OCI-LY1 (cell line): ENCODE results near the gene MYMK.

Experiments used
- EZH2 ChIP-seq: fragments of 200-600 bp; sonication (generic), shearing (Covaris generic); IDR thresholded peaks from 2 replicates; pipeline ENCODE4 v1.8.0; 2017; ENCODE audit warnings: borderline replicate concordance, mixed run types, mild to moderate bottlenecking, antibody characterized with exemption, low read length, moderate library complexity, mixed read lengths
- TF ChIP-seq, protein P1 (sequence below): fragments of 200-600 bp; sonication (generic), shearing (Covaris generic); IDR thresholded peaks from 2 replicates; pipeline ENCODE4 v1.5.1; 2017; ENCODE audit warnings: mild to moderate bottlenecking, antibody characterized with exemption, low read length, moderate library complexity, mixed read lengths

- TF ChIP-seq, protein P1, sequence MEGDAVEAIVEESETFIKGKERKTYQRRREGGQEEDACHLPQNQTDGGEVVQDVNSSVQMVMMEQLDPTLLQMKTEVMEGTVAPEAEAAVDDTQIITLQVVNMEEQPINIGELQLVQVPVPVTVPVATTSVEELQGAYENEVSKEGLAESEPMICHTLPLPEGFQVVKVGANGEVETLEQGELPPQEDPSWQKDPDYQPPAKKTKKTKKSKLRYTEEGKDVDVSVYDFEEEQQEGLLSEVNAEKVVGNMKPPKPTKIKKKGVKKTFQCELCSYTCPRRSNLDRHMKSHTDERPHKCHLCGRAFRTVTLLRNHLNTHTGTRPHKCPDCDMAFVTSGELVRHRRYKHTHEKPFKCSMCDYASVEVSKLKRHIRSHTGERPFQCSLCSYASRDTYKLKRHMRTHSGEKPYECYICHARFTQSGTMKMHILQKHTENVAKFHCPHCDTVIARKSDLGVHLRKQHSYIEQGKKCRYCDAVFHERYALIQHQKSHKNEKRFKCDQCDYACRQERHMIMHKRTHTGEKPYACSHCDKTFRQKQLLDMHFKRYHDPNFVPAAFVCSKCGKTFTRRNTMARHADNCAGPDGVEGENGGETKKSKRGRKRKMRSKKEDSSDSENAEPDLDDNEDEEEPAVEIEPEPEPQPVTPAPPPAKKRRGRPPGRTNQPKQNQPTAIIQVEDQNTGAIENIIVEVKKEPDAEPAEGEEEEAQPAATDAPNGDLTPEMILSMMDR, result no peak
- TF ChIP-seq EZH2, result no peak
Observed at GRCh38 chr9:133572821-133573361, 48.1 kb upstream of the MYMK start.
